ENCODE data around the gene NEK6. TPM values are rescaled to one million over a fixed set of nuclear protein-coding genes. Genes with fewer than 3 reads are reported as not detected.

Gene NEK6
- polyA plus RNA-seq, 1 experiment: 73.6 TPM

DNA sequence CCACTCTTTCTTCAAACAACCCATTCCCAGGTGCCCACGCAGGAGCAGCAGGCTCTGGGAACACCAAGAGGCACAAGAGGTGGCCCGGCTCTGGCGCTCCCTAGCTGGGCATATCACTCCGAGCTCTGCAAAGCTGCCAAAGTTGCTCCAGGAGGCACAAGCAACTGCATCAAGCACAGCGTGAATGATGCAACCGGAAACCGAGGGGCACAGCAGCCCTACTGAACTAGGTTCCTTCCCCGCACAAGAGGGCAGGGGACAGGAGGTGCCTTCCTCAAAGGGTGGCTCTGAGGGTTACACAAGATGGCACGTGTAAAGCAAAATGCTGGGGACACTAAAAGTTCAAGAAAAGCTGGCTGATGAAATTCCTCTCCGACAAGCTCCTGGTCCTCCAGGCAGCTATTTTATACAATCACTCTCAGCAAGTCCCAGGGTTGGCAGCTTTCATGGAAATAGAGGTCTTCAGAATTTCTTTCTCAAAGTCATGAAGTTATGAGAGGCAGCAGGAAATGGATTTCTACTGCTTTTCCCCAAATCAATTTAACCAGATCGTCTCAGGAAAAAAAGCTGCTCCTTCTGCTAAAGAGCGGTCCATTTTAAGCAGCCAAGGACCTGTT is 134.6 kb downstream of the NEK6 start:
- TF ChIP-seq, protein P1, sequence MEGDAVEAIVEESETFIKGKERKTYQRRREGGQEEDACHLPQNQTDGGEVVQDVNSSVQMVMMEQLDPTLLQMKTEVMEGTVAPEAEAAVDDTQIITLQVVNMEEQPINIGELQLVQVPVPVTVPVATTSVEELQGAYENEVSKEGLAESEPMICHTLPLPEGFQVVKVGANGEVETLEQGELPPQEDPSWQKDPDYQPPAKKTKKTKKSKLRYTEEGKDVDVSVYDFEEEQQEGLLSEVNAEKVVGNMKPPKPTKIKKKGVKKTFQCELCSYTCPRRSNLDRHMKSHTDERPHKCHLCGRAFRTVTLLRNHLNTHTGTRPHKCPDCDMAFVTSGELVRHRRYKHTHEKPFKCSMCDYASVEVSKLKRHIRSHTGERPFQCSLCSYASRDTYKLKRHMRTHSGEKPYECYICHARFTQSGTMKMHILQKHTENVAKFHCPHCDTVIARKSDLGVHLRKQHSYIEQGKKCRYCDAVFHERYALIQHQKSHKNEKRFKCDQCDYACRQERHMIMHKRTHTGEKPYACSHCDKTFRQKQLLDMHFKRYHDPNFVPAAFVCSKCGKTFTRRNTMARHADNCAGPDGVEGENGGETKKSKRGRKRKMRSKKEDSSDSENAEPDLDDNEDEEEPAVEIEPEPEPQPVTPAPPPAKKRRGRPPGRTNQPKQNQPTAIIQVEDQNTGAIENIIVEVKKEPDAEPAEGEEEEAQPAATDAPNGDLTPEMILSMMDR (IDR thresholded peaks at IDR 0.05; ENCODE audit: insufficient read depth, low read depth, low read length): no peak
- Histone ChIP-seq H3K27me3 (ENCODE audit: control insufficient read depth, insufficient read depth, low read length) (no peaks in the 10 kb centered on the region), H3K36me3 (ENCODE audit: control insufficient read depth, insufficient read depth, low read length) (no peaks in the 10 kb centered on the region), H3K4me3 (ENCODE audit: low read depth, low read length) (no peak overlapping the region)
- ChIA-PET CTCF (interaction anchor here (0.7 to 9.2 kb wide), 16 partner anchors 8 to 267 kb away, joined by 3 to 99 read pairs (median 4); no protein-coding TSS in a partner anchor), POLR2A (interaction anchor here (0.6 kb wide), 1 partner anchor 50 kb away, joined by 3 read pairs; no protein-coding TSS in a partner anchor)
- DNase-seq (ENCODE audit: low read depth): no peak

DNA sequence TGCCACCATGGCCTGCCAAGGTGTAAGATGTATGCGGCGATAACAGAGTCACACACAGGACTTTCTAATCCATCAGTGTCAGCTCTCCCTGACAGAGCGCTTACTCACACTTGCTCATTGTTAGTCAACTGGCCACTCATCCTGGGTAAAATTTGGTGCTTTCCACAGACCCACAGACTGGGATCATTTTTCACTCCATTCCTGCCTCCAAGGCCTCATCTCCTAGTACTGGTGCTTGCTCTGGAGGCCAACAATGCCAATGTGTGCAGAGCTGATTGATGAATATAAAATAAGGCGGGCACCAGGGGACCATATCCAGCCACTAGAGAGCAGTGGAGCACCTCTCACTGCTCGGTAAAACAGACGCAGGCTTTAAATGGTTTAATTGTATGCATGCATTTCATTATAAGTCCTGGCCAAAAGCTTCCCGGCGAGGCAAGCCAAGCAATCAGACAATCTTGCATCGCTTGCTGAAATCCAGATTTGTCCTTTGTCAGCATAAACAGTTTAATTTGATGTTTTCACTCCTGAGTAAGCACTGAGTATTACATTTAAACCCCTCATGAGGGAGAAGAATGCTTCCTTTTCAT is 135.2 kb downstream of the NEK6 start:
- TF ChIP-seq, protein P1 (IDR thresholded peaks at IDR 0.05; ENCODE audit: insufficient read depth, low read depth, low read length): peak; percentile 65
- DNase-seq (ENCODE audit: low read depth): peak; percentile 66
- CTCF ChIA-PET: interaction anchor here (0.6 to 9.2 kb wide), 16 partner anchors 9 to 268 kb away, joined by 3 to 99 read pairs (median 4); no protein-coding TSS in a partner anchor
- H3K27me3 ChIP-seq (ENCODE audit: control insufficient read depth, insufficient read depth, low read length): no peaks in the 10 kb centered on the region
- H3K4me3 ChIP-seq (ENCODE audit: low read depth, low read length): no peak overlapping the region
- POLR2A ChIA-PET: interaction anchor here (0.6 kb wide), 1 partner anchor 50 kb away, joined by 3 read pairs; no protein-coding TSS in a partner anchor
- H3K36me3 ChIP-seq (ENCODE audit: control insufficient read depth, insufficient read depth, low read length): no peaks in the 10 kb centered on the region

DNA sequence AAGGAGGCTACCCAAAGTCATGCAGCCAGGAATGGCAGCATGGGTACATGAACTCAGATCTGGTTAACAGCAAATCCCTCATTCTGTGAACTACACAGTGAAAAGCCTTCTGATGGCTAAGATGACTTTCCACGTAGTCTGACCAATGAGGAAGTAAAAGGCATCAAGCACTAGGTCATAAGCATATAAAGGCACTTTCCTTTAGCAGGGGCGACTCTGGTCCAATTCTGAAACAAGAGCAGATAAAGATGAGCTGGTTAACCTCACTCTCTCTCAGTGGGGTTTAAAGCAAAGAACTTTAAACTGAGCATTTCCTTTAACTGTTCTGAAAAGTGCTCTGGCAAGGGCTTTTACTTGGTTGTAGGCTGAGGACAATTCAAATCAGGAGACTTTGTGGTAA is 136.4 kb downstream of the NEK6 start:
- H3K4me3 ChIP-seq (ENCODE audit: low read depth, low read length): no peak overlapping the region
- ChIA-PET POLR2A (no interaction called here), CTCF (interaction anchor here (0.5 to 9.2 kb wide), 9 partner anchors 10 to 269 kb away, joined by 3 to 99 read pairs (median 5); no protein-coding TSS in a partner anchor)
- H3K36me3 ChIP-seq (ENCODE audit: control insufficient read depth, insufficient read depth, low read length): no peaks in the 10 kb centered on the region
- DNase-seq (ENCODE audit: low read depth): no peak
- TF ChIP-seq, protein P1 (IDR thresholded peaks at IDR 0.05; ENCODE audit: insufficient read depth, low read depth, low read length): no peak
- H3K27me3 ChIP-seq (ENCODE audit: control insufficient read depth, insufficient read depth, low read length): no peaks in the 10 kb centered on the region

DNA sequence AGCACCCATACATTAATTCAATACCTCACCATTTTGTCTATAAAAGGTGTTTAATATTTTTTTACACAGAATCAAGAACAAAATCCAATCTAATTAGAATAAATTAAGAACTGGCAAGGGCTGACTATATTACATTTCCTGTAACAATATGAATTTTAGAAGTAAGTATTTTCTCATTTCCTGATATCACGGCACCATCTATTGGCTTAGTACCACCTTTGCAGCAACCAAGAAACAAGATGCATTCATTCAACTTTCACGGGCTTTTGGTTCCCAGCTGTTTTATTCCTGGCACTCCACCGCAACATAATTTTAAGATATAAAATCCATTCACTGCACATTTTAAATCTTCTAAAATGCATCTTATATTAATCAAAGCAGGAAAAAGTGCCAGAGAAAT is 136.8 kb downstream of the NEK6 start:
- ChIA-PET CTCF (interaction anchor here (0.6 to 9.2 kb wide), 10 partner anchors 10 to 863 kb away, joined by 3 to 99 read pairs (median 3); no protein-coding TSS in a partner anchor), POLR2A (no interaction called here)
- DNase-seq (ENCODE audit: low read depth): no peak
- Histone ChIP-seq H3K27me3 (ENCODE audit: control insufficient read depth, insufficient read depth, low read length) (no peaks in the 10 kb centered on the region), H3K4me3 (ENCODE audit: low read depth, low read length) (no peak overlapping the region), H3K36me3 (ENCODE audit: control insufficient read depth, insufficient read depth, low read length) (no peaks in the 10 kb centered on the region)
- TF ChIP-seq, protein P1 (IDR thresholded peaks at IDR 0.05; ENCODE audit: insufficient read depth, low read depth, low read length): no peak

DNA sequence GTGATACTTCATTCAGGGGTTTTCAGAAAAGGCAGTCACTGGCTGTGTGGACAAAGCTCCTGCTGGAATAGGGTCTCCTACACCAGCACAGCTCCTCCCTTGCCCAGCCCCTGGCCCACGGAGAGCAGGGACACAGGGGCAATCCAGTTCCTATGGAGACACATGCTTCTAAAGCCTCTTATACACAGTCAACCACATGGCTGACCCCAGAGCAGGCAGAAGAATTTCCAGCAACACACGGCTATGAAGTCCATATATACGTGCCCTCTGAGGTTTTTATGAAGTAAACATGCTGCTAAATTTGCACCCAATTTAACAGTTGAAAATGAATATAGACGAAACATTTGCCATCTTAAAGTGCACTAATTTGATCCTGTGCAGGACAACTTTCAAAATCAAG is 138.1 kb downstream of the NEK6 start:
- Histone ChIP-seq H3K4me3 (ENCODE audit: low read depth, low read length) (no peak overlapping the region), H3K36me3 (ENCODE audit: control insufficient read depth, insufficient read depth, low read length) (no peaks in the 10 kb centered on the region), H3K27me3 (ENCODE audit: control insufficient read depth, insufficient read depth, low read length) (no peaks in the 10 kb centered on the region)
- POLR2A ChIA-PET: no interaction called here
- no peak for DNase-seq (ENCODE audit: low read depth)
- TF ChIP-seq, protein P1 (IDR thresholded peaks at IDR 0.05; ENCODE audit: insufficient read depth, low read depth, low read length): no peak
- CTCF ChIA-PET: interaction anchor here (0.6 to 9.2 kb wide), 4 partner anchors 46 to 381 kb away, joined by 3 to 99 read pairs (median 5); no protein-coding TSS in a partner anchor
